Right lung (tissue), 10 donors: ENCODE measurements around the gene LONP1. TPM values are rescaled to one million over a fixed set of nuclear protein-coding genes. Genes with fewer than 3 reads are reported as not detected.
"Not testable (repeated sequence)": the region's sequence is repeated elsewhere in the genome, so short reads cannot be mapped to it uniquely, and the experiment has no call there.

Source experiments
- DNase-seq, 2 donors: peaks; one replicate each; pipeline ENCODE4 v3.0.0-alpha.2; 2013
- long read RNA-seq, 8 donors: transcript quantifications; one replicate each; lab custom pipeline, GENCODE V29; 2026
- polyA plus RNA-seq, 5 donors: library from polyadenylated mRNA; unstranded; fragments of 120-200 nt; gene quantifications; one replicate each; pipeline versions ENCODE4 v1.2.1 to v1.2.3, GENCODE V29; 2013; ENCODE audit warnings: inconsistent platforms in 1 of 5, low replicate concordance in 1 of 5; ENCODE audit not compliant: insufficient read length in 5 of 5, insufficient read depth in 1 of 5

Gene LONP1
- polyA plus RNA-seq: 10 to 100 TPM; 31.2 to 53.7 (median 41.7) TPM
- long read RNA-seq, donor 1, transcript LONP1-201 (18 exons, 3,236 nt): major isoform, 5 of 12 reads
- long read RNA-seq, donor 1, partial matches to known transcripts: 7 of 12 reads
- long read RNA-seq, donor 1, other reads (novel, unspliced or antisense): 0 of 12 reads
- long read RNA-seq, donor 2, partial matches to known transcripts: 0 of 3 reads
- long read RNA-seq, donor 2, other reads (novel, unspliced or antisense): 0 of 3 reads
- long read RNA-seq, donor 3, partial matches to known transcripts: 12 of 16 reads
- long read RNA-seq, donor 3, other reads (novel, unspliced or antisense): 0 of 16 reads
- long read RNA-seq, donor 4, partial matches to known transcripts: 0 of 3 reads
- long read RNA-seq, donor 4, other reads (novel, unspliced or antisense): 0 of 3 reads
- long read RNA-seq, donor 5, partial matches to known transcripts: 0 of 1 reads
- long read RNA-seq, donor 5, other reads (novel, unspliced or antisense): 0 of 1 reads
- long read RNA-seq, donor 6, transcript LONP1-201 (18 exons, 3,236 nt): major isoform, 6 of 6 reads
- long read RNA-seq, donor 6, partial matches to known transcripts: 0 of 6 reads
- long read RNA-seq, donor 6, other reads (novel, unspliced or antisense): 0 of 6 reads
- long read RNA-seq, donor 7, partial matches to known transcripts: 0 of 1 reads
- long read RNA-seq, donor 7, other reads (novel, unspliced or antisense): 0 of 1 reads
- long read RNA-seq, donor 8, partial matches to known transcripts: 0 of 2 reads
- long read RNA-seq, donor 8, other reads (novel, unspliced or antisense): 0 of 2 reads

GRCh38 chr19:5719961-5720790 lies at the start of gene LONP1, which contains the start of gene CATSPERD:
TSS of gene LONP1 (minus strand) at chr19:5720146. CDS start at chr19:5720132, 14 bp downstream.
TSS of gene CATSPERD (plus strand) at chr19:5720637. CDS start at chr19:5720738, 101 bp downstream.
- DNase-seq: peak; percentile 99 to 100

GRCh38 chr19:5767949-5768348 lies 48.0 kb upstream of the LONP1 start:
- no peak for DNase-seq

- no peak for DNase-seq
Measured at GRCh38 chr19:5765220-5765619, 45.3 kb upstream of the LONP1 start.

- DNase-seq: no peak
Measured at GRCh38 chr19:5762608-5763217, 42.8 kb upstream of the LONP1 start.

GRCh38 chr19:5753743-5754142 lies 33.8 kb upstream of the LONP1 start:
- no peak for DNase-seq

- no peak for DNase-seq
Measured at GRCh38 chr19:5751709-5752108, 31.8 kb upstream of the LONP1 start.

GRCh38 chr19:5749505-5749904 lies 29.6 kb upstream of the LONP1 start:
- no peak for DNase-seq

GRCh38 chr19:5748920-5749319 lies 29.0 kb upstream of the LONP1 start:
- DNase-seq: not testable (repeated sequence)

- DNase-seq: not testable (repeated sequence)
Measured at GRCh38 chr19:5744999-5745398, 25.1 kb upstream of the LONP1 start.

- no peak for DNase-seq
Measured at GRCh38 chr19:5743630-5744029, 23.7 kb upstream of the LONP1 start.

GRCh38 chr19:5742051-5742450 lies 22.1 kb upstream of the LONP1 start:
- no peak for DNase-seq

GRCh38 chr19:5738423-5738822 lies 18.5 kb upstream of the LONP1 start:
- DNase-seq: no peak

- DNase-seq: not testable (repeated sequence)
Measured at GRCh38 chr19:5733172-5733571, 13.2 kb upstream of the LONP1 start.

- DNase-seq: no peak
Measured at GRCh38 chr19:5727453-5728050, 7.6 kb upstream of the LONP1 start.

- DNase-seq: no peak
Measured at GRCh38 chr19:5719274-5719960, 529 bp downstream of the LONP1 start.

GRCh38 chr19:5718579-5719273 lies 1.2 kb downstream of the LONP1 start:
- no peak for DNase-seq

GRCh38 chr19:5718037-5718578 lies 1.8 kb downstream of the LONP1 start:
- no peak for DNase-seq

GRCh38 chr19:5717215-5717935 lies 2.6 kb downstream of the LONP1 start:
- no peak for DNase-seq

GRCh38 chr19:5714816-5715215 lies 5.1 kb downstream of the LONP1 start:
- DNase-seq: no peak
